GM06990 (cell line): Measurements from ENCODE around the gene TRIM6.
"Not testable (repeated sequence)": the region's sequence is repeated elsewhere in the genome, so short reads cannot be mapped to it uniquely, and the experiment has no call there.

Source experiments
- DNase-seq: peaks from one replicate; pipeline ENCODE4 v3.0.0-alpha.2; 2011; ENCODE audit not compliant: insufficient read length; ENCODE audit errors: extremely low read depth
- H3K27me3 ChIP-seq: replicated peaks from 2 replicates; pipeline ENCODE4 v1.6.0; 2011; ENCODE audit warnings: low read length; ENCODE audit not compliant: control insufficient read depth, insufficient read depth
- H3K36me3 ChIP-seq: 2 replicates; pipeline ENCODE4 v1.5.1; 2011; ENCODE audit warnings: low read length; ENCODE audit not compliant: control insufficient read depth, insufficient read depth
- H3K4me3 ChIP-seq: replicated peaks from 2 replicates; pipeline ENCODE4 v1.5.1; 2011; ENCODE audit warnings: low read depth, mild to moderate bottlenecking, control low read depth, low read length
- CTCF ChIP-seq: IDR thresholded peaks from 2 replicates; pipeline ENCODE4 v1.5.1; 2011; ENCODE audit warnings: low read length, control low read depth, mild to moderate bottlenecking, inconsistent platforms; ENCODE audit not compliant: insufficient read depth, poor library complexity, severe bottlenecking

TRIM6 gene

GRCh38 chr11:5593146-5593545, 3.3 kb upstream of the TRIM6 start:
- no peak overlapping the region for H3K4me3 ChIP-seq
- H3K27me3 ChIP-seq = no peaks in the 10 kb centered on the region
- no peak for DNase-seq
- TF ChIP-seq CTCF = no peak
- no peaks in the 10 kb centered on the region for H3K36me3 ChIP-seq

- no peak for DNase-seq
Observed at GRCh38 chr11:5597953-5598352, 1.5 kb downstream of the TRIM6 start.

GRCh38 chr11:5600374-5600851, 4.0 kb downstream of the TRIM6 start:
- H3K4me3 ChIP-seq = no peak overlapping the region
- peak; percentile 37 for DNase-seq
- H3K36me3 ChIP-seq = no peaks in the 10 kb centered on the region
- H3K27me3 ChIP-seq = no peaks in the 10 kb centered on the region
- TF ChIP-seq CTCF = peak; percentile 95

More at GRCh38 chr11:5597953-5598352, 1.5 kb downstream of the TRIM6 start:
- no peak for TF ChIP-seq CTCF
- Histone ChIP-seq H3K4me3 (no peak overlapping the region), H3K27me3 (no peaks in the 10 kb centered on the region), H3K36me3 (no peaks in the 10 kb centered on the region)

GRCh38 chr11:5602791-5603190, 6.4 kb downstream of the TRIM6 start:
- not testable (repeated sequence) for DNase-seq, H3K27me3 ChIP-seq, H3K4me3 ChIP-seq, H3K36me3 ChIP-seq

- Histone ChIP-seq H3K27me3 (no peaks in the 10 kb centered on the region), H3K36me3 (no peaks in the 10 kb centered on the region), H3K4me3 (no peak overlapping the region)
- TF ChIP-seq CTCF = no peak
- no peak for DNase-seq
Observed at GRCh38 chr11:5603326-5603725, 6.9 kb downstream of the TRIM6 start.

- Histone ChIP-seq H3K36me3 (no peaks in the 10 kb centered on the region), H3K27me3 (no peaks in the 10 kb centered on the region), H3K4me3 (no peak overlapping the region)
- no peak for TF ChIP-seq CTCF
- no peak for DNase-seq
Observed at GRCh38 chr11:5604896-5605295, 8.5 kb downstream of the TRIM6 start.
